Fibroblast of lung (primary cell): ENCODE data around the gene MCOLN2.

Experiments
- CTCF ChIP-seq, 2 donors: IDR thresholded peaks in 1 of 2; conservative IDR thresholded peaks in 1 of 2; 1 replicate in 1 of 2; 2 replicates in 1 of 2; pipeline ENCODE4 v1.5.1; 2011 to 2012; ENCODE audit warnings: low read length in 2 of 2, control low read depth in 1 of 2, inconsistent platforms in 1 of 2, low read depth in 1 of 2, mild to moderate bottlenecking in 1 of 2
- EZH2 ChIP-seq: IDR thresholded peaks from 2 replicates; pipeline ENCODE4 v1.5.1; 2012; ENCODE audit warnings: low read length, control low read depth, mild to moderate bottlenecking; ENCODE audit errors: missing control alignments

- TF ChIP-seq CTCF (conservative IDR thresholded peaks at IDR 0.05 in 1 of 2, IDR thresholded peaks at IDR 0.05 in 1 of 2; ENCODE audit: low read depth in 1 of 2, low read length in 2 of 2) (no peak), EZH2 (no peak)
Measured at GRCh38 chr1:85001742-85002141, 4.8 kb upstream of the MCOLN2 start.
